A549 (cell line): ENCODE measurements around the gene DCUN1D2. TPM values are rescaled to one million over a fixed set of nuclear protein-coding genes. Genes with fewer than 3 reads are reported as not detected.

Source experiments
- ATAC-seq, 2 experiments: fragments of 200-7000 bp in 1 of 2; fragments of >200 bp in 1 of 2; cut with Nextera tagmentation in 1 of 2; cut with Tn5 transposase in 1 of 2; 3 replicates each; pipeline versions ENCODE4 v1.8.0 to v1.9.1; 2018 to 2020; ENCODE audit warnings: mild to moderate bottlenecking in 1 of 2, moderate library complexity in 1 of 2
- CTCF ChIA-PET: fragments of 300-600 bp; sonication (Branson Sonifier 250); formaldehyde crosslinking; extraction: SDS; loops from one replicate; lab custom pipeline; 2021; ENCODE audit warnings: antibody characterized with exemption, inconsistent platforms; lab: Yijun Ruan, JAX
- POLR2A ChIA-PET: fragments of 350-600 bp; formaldehyde crosslinking; extraction: SDS; loops from one replicate; lab custom pipeline; 2021; ENCODE audit warnings: antibody characterized with exemption, inconsistent platforms; lab: Yijun Ruan, JAX
- DNase-seq, 2 experiments: peaks; one replicate each; pipeline versions ENCODE4 v3.0.0 to v3.0.0-alpha.2; 2011 to 2016; ENCODE audit warnings: low read depth in 1 of 2, low spot score in 1 of 2
- FAIRE-seq: peaks from 2 replicates; lab custom pipeline; 2011; peaks lifted over from hg19 to GRCh38; lab: Jason Lieb, UNC
- H3K27ac ChIP-seq, 2 experiments: fragments of >200 bp; sonication (Bioruptor Twin); formaldehyde crosslinking; 3 replicates each; pipeline ENCODE4 v1.5.1; 2016 to 2017
- H3K4me1 ChIP-seq: fragments of >200 bp; sonication (Bioruptor Twin); formaldehyde crosslinking; 3 replicates; pipeline ENCODE4 v1.6.1; 2016
- H3K4me2 ChIP-seq: fragments of >200 bp; sonication (Bioruptor Twin); formaldehyde crosslinking; 3 replicates; pipeline ENCODE4 v1.6.1; 2016
- H3K4me3 ChIP-seq: fragments of >200 bp; sonication (Bioruptor Twin); formaldehyde crosslinking; 3 replicates; pipeline ENCODE4 v1.5.1; 2016
- H3K9me3 ChIP-seq: fragments of >200 bp; sonication (Bioruptor Twin); formaldehyde crosslinking; 3 replicates; pipeline ENCODE4 v1.6.1; 2016
- ATOH8 ChIP-seq: fragments of 250-450 bp; sonication (Bioruptor Pico); IDR thresholded peaks from 2 replicates; pipeline ENCODE4 v1.5.0; 2020; ENCODE audit warnings: low read depth, mild to moderate bottlenecking, moderate library complexity
- BHLHE40 ChIP-seq: IDR thresholded peaks from 2 replicates; pipeline ENCODE4 v1.6.1; 2012; ENCODE audit warnings: low read depth, low read length, inconsistent platforms
- CHD2 ChIP-seq: fragments of 150-350 bp; IDR thresholded peaks from 2 replicates; pipeline ENCODE4 v1.6.1; 2014; ENCODE audit warnings: low read length; ENCODE audit not compliant: partially characterized antibody
- CHD4 ChIP-seq: fragments of 200-600 bp; sonication (generic); IDR thresholded peaks from 2 replicates; pipeline ENCODE4 v1.6.1; 2016; ENCODE audit warnings: antibody characterized with exemption, mild to moderate bottlenecking, borderline replicate concordance
- EHMT2 ChIP-seq: fragments of 200-600 bp; sonication (generic); IDR thresholded peaks from 2 replicates; pipeline ENCODE4 v1.6.1; 2016; ENCODE audit warnings: antibody characterized with exemption, low read depth, mild to moderate bottlenecking, moderate library complexity
- ESRRA ChIP-seq: fragments of 150-350 bp; IDR thresholded peaks from 2 replicates; pipeline ENCODE4 v1.6.1; 2014; ENCODE audit warnings: mild to moderate bottlenecking, low read length, borderline replicate concordance
- GATA3 ChIP-seq: IDR thresholded peaks from 2 replicates; pipeline ENCODE4 v1.6.1; 2012; ENCODE audit warnings: borderline replicate concordance
- HDAC2 ChIP-seq: fragments of 200-600 bp; sonication (generic); IDR thresholded peaks from 2 replicates; pipeline ENCODE4 v1.6.1; 2016
- KDM1A ChIP-seq: fragments of 200-600 bp; sonication (generic); IDR thresholded peaks from 2 replicates; pipeline ENCODE4 v1.6.1; 2016; ENCODE audit warnings: low read depth, mild to moderate bottlenecking
- KDM5A ChIP-seq: fragments of 200-600 bp; sonication (generic); IDR thresholded peaks from 2 replicates; pipeline ENCODE4 v1.6.1; 2016; ENCODE audit warnings: antibody characterized with exemption, mild to moderate bottlenecking
- MYC ChIP-seq: IDR thresholded peaks from 2 replicates; pipeline ENCODE4 v1.6.1; 2012; ENCODE audit warnings: mild to moderate bottlenecking, inconsistent platforms, low read length, improper control_type of control experiment, borderline replicate concordance
- NFE2L2 ChIP-seq: fragments of 150-350 bp; conservative IDR thresholded peaks from 2 replicates; pipeline ENCODE4 v1.6.1; 2014; ENCODE audit warnings: low read length
- NR3C1 ChIP-seq: fragments of >200 bp; sonication (Bioruptor Twin); formaldehyde crosslinking; IDR thresholded peaks from 3 replicates; pipeline ENCODE4 v1.6.1; 2017
- REST ChIP-seq: fragments of 200-600 bp; sonication (generic); IDR thresholded peaks from 2 replicates; pipeline ENCODE4 v1.6.1; 2016; ENCODE audit warnings: antibody characterized with exemption, mild to moderate bottlenecking, moderate library complexity
- SREBF2 ChIP-seq: fragments of 450-650 bp; IDR thresholded peaks from 2 replicates; pipeline ENCODE4 v1.6.1; 2014; ENCODE audit warnings: mild to moderate bottlenecking, moderate library complexity
- ZFP36 ChIP-seq: fragments of 450-650 bp; IDR thresholded peaks from 2 replicates; pipeline ENCODE4 v1.6.1; 2014; ENCODE audit warnings: borderline replicate concordance; ENCODE audit not compliant: partially characterized antibody
- ZNF302 ChIP-seq: fragments of 250-450 bp; sonication (Bioruptor Pico); IDR thresholded peaks from 2 replicates; pipeline ENCODE4 v1.9.0; 2021; ENCODE audit warnings: inconsistent platforms, mild to moderate bottlenecking, moderate library complexity
- WGBS: methylation state at CpG from one replicate; pipeline ENCODE4 v1.1.6; 2017; ENCODE audit errors: missing lambda C conversion rate; 5-methylcytosine and 5-hydroxymethylcytosine counted together
- polyA plus RNA-seq, 4 experiments: library from polyadenylated mRNA; depleted of rRNA in 3 of 4; stranded (reverse); fragments of >200 nt; fragmentation: RNase III in 1 of 4; extraction: RNeasy Plus Mini Kit Qiagen cat#74134 plus additional on column Dnase treatment in 1 of 4; gene quantifications; 2 replicates in 3 of 4; 3 replicates in 1 of 4; pipeline ENCODE4 v1.2.3, GENCODE V29; 2011 to 2017
- TF ChIP-seq, protein P1 (sequence below): fragments of 450-650 bp; IDR thresholded peaks from 2 replicates; pipeline ENCODE4 v1.6.1; 2014; ENCODE audit warnings: antibody characterized with exemption
- TF ChIP-seq, protein P2 (sequence below): fragments of >200 bp; sonication (Bioruptor Twin); formaldehyde crosslinking; IDR thresholded peaks from 3 replicates; pipeline ENCODE4 v1.6.1; 2016
- TF ChIP-seq, protein P3 (sequence below): fragments of 250-450 bp; sonication (Bioruptor Pico); IDR thresholded peaks from 2 replicates; pipeline ENCODE4 v1.5.0; 2021; ENCODE audit warnings: mild to moderate bottlenecking, moderate library complexity, borderline replicate concordance
- TF ChIP-seq, protein P4 (sequence below): fragments of >200 bp; sonication (Bioruptor Twin); formaldehyde crosslinking; IDR thresholded peaks from 3 replicates; pipeline ENCODE4 v1.5.1; 2016

DCUN1D2 gene
- polyA plus RNA-seq, 2 of the 4 experiments (the other 2 are of a cell fraction): 8.4 to 8.6 TPM

DNA sequence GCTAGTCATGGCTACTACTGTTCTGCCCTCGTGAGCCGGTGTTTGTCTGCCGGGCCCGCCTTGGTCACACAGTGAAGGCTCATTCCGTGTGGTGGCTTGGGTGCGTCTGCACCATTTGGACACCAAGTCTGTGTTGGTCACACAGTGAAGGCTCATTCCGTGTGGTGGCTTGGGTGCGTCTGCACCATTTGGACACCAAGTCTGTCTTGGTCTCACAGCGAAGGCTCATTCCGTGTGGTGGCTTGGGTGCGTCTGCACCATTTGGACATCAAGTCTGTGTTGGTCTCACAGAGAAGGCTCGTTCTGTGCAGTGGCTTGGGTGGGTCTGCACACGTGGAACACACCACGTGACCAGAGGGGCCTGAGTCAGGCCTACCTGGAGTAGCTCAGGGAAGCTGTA, 29.0 kb upstream of the DCUN1D2 start:
- ATAC-seq: no peak

DNA sequence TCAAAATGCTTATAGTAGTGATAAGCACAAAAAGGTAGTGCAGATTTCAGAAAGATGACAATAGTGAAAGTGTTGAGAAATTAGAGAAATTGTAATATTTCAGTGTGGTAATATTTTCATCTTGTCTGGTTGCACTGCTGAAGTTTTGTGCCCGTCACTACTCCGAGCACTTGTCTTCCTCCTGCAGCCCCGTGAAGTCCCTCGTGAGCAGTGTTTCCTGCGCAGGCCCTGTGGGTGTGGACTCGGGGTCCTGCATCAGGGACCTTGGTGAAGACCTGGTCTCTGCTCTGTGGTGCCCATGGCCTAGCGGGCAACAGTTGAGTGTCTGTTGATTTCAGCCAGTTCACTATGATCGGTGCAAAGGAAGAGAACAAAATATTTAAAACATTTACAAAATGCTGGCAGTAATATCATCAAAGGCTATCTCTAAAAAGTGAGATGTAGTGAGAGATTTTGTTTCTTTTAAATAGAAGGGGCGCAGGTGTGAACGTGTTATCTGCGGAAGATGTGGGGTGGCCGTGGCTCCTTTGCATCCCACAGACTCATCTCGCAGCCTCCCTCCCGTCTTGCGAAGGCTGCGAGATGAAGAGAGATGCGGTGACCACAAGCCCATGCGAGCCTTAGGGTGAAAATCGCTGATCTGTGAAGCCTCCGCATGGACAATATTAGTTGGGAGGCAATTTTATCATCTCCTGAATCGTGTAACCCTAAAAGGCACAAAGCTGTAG, 27.7 kb upstream of the DCUN1D2 start:
- no peak for ATAC-seq
- WGBS: 90% methylated on average over 21 of the region's 21 CpGs
- POLR2A ChIA-PET: interaction anchor here (0.6 kb wide), 1 partner anchor 207 kb away, joined by 3 read pairs; no protein-coding TSS in a partner anchor

More for the DNA sequence above, 29.0 kb upstream of the DCUN1D2 start:
- CTCF ChIA-PET: interaction anchor here (1.0 to 1.3 kb wide), 2 partner anchors 12 to 15 kb away, joined by 4 to 5 read pairs; no protein-coding TSS in a partner anchor
- WGBS: 95% methylated on average over 10 of the region's 14 CpGs
- Histone ChIP-seq H3K9me3 (no peaks in the 10 kb centered on the region), H3K27ac (no peak overlapping the region), H3K4me3 (no peak overlapping the region), H3K4me1 (no peaks in the 10 kb centered on the region), H3K4me2 (no peak overlapping the region)
- no peak for DNase-seq
- TF ChIP-seq, protein P1, sequence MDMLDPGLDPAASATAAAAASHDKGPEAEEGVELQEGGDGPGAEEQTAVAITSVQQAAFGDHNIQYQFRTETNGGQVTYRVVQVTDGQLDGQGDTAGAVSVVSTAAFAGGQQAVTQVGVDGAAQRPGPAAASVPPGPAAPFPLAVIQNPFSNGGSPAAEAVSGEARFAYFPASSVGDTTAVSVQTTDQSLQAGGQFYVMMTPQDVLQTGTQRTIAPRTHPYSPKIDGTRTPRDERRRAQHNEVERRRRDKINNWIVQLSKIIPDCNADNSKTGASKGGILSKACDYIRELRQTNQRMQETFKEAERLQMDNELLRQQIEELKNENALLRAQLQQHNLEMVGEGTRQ: no peak
- TF ChIP-seq, protein P2, sequence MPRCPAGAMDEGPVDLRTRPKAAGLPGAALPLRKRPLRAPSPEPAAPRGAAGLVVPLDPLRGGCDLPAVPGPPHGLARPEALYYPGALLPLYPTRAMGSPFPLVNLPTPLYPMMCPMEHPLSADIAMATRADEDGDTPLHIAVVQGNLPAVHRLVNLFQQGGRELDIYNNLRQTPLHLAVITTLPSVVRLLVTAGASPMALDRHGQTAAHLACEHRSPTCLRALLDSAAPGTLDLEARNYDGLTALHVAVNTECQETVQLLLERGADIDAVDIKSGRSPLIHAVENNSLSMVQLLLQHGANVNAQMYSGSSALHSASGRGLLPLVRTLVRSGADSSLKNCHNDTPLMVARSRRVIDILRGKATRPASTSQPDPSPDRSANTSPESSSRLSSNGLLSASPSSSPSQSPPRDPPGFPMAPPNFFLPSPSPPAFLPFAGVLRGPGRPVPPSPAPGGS: no peak
- TF ChIP-seq, protein P3, sequence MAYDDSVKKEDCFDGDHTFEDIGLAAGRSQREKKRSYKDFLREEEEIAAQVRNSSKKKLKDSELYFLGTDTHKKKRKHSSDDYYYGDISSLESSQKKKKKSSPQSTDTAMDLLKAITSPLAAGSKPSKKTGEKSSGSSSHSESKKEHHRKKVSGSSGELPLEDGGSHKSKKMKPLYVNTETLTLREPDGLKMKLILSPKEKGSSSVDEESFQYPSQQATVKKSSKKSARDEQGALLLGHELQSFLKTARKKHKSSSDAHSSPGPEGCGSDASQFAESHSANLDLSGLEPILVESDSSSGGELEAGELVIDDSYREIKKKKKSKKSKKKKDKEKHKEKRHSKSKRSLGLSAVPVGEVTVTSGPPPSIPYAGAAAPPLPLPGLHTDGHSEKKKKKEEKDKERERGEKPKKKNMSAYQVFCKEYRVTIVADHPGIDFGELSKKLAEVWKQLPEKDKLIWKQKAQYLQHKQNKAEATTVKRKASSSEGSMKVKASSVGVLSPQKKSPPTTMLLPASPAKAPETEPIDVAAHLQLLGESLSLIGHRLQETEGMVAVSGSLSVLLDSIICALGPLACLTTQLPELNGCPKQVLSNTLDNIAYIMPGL: no peak
- FAIRE-seq: no peak
- POLR2A ChIA-PET: no interaction called here

DNA sequence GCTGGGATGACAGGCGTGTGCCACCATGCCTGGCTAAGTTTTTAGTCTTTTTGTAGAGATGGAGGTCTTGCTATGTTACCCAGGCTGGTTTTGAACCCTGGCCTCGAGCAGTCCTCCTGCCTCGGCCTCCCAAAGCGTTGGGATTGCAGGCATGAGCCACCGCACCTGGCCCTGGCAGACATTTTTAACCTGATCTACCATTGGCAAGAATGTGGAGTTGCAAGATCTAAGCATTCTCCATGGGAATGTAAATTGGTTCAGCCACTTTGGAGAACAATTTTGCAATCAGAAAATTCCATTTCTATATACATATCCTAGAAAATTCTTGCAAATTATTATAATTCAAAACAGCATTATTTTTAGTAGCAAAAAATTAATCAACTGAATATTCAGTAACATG, 24.3 kb upstream of the DCUN1D2 start:
- 95% methylated on average over 4 of the region's 5 CpGs for WGBS
- ATAC-seq (no peak), FAIRE-seq (no peak), DNase-seq (no peak)
- H3K4me1 ChIP-seq: no peaks in the 10 kb centered on the region
- H3K4me3 ChIP-seq: no peak overlapping the region
- no peak overlapping the region for H3K27ac ChIP-seq
- H3K4me2 ChIP-seq: no peak overlapping the region
- no peaks in the 10 kb centered on the region for H3K9me3 ChIP-seq
- POLR2A ChIA-PET: no interaction called here
- CTCF ChIA-PET: no interaction called here
- no peak for TF ChIP-seq NFE2L2
- TF ChIP-seq MYC: no peak
- no peak for TF ChIP-seq ZFP36
- no peak for TF ChIP-seq EHMT2
- no peak for TF ChIP-seq SREBF2
- no peak for TF ChIP-seq HDAC2
- TF ChIP-seq, protein P3: no peak
- no peak for TF ChIP-seq KDM5A
- TF ChIP-seq REST: no peak
- TF ChIP-seq, protein P4, sequence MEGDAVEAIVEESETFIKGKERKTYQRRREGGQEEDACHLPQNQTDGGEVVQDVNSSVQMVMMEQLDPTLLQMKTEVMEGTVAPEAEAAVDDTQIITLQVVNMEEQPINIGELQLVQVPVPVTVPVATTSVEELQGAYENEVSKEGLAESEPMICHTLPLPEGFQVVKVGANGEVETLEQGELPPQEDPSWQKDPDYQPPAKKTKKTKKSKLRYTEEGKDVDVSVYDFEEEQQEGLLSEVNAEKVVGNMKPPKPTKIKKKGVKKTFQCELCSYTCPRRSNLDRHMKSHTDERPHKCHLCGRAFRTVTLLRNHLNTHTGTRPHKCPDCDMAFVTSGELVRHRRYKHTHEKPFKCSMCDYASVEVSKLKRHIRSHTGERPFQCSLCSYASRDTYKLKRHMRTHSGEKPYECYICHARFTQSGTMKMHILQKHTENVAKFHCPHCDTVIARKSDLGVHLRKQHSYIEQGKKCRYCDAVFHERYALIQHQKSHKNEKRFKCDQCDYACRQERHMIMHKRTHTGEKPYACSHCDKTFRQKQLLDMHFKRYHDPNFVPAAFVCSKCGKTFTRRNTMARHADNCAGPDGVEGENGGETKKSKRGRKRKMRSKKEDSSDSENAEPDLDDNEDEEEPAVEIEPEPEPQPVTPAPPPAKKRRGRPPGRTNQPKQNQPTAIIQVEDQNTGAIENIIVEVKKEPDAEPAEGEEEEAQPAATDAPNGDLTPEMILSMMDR: no peak
- no peak for TF ChIP-seq CHD4

More for the DNA sequence above, 27.7 kb upstream of the DCUN1D2 start:
- no peak for DNase-seq
- no peak for TF ChIP-seq ATOH8 (CRISPR knock-in tag)
- no peak for TF ChIP-seq ESRRA
- no peak for TF ChIP-seq CHD2
- TF ChIP-seq BHLHE40: no peak
- no peak for TF ChIP-seq ZNF302 (CRISPR knock-in tag)
- no peak for TF ChIP-seq NR3C1
- TF ChIP-seq GATA3: no peak
- TF ChIP-seq ZFP36: no peak
- TF ChIP-seq KDM1A: no peak
- TF ChIP-seq EHMT2: no peak
- TF ChIP-seq, all 56 proteins: peak for 0
- Histone ChIP-seq H3K4me1 (no peaks in the 10 kb centered on the region), H3K9me3 (no peaks in the 10 kb centered on the region), H3K27ac (no peak overlapping the region), H3K4me2 (no peak overlapping the region), H3K4me3 (no peak overlapping the region)
- no peak for FAIRE-seq
- CTCF ChIA-PET: interaction anchor here (1.3 kb wide), 1 partner anchor 10 kb away, joined by 3 read pairs; no protein-coding TSS in a partner anchor
